Neuronal stem cell (in vitro differentiated cells): ENCODE results near the gene E2F2.

Experiments used
- DNase-seq: peaks from one replicate; pipeline ENCODE4 v3.0.0-alpha.2; 2013; ENCODE audit warnings: low spot score
- H2AFZ ChIP-seq: one replicate; pipeline ENCODE4 v1.6.1; 2013; ENCODE audit warnings: mild to moderate bottlenecking, low read length, inconsistent platforms
- H2AK5ac ChIP-seq: 2 replicates; pipeline ENCODE4 v1.6.1; 2013; ENCODE audit warnings: low read depth, mild to moderate bottlenecking, inconsistent platforms, low read length, moderate library complexity, mixed read lengths
- H2BK120ac ChIP-seq: 2 replicates; pipeline ENCODE4 v1.6.1; 2013; ENCODE audit warnings: low read depth, mild to moderate bottlenecking, inconsistent platforms, low read length, moderate library complexity, mixed read lengths
- H2BK12ac ChIP-seq: one replicate; pipeline ENCODE4 v1.6.1; 2013; ENCODE audit warnings: low read length, inconsistent platforms
- H2BK15ac ChIP-seq: 2 replicates; pipeline ENCODE4 v1.6.1; 2013; ENCODE audit warnings: mild to moderate bottlenecking, low read length, inconsistent platforms, mixed read lengths
- H2BK5ac ChIP-seq: one replicate; pipeline ENCODE4 v1.6.1; 2013; ENCODE audit warnings: inconsistent platforms, mild to moderate bottlenecking, low read length, moderate library complexity
- H3K14ac ChIP-seq: one replicate; pipeline ENCODE4 v1.6.1; 2013; ENCODE audit warnings: low read length, inconsistent platforms
- H3K18ac ChIP-seq: 2 replicates; pipeline ENCODE4 v1.6.1; 2013; ENCODE audit warnings: low read length, inconsistent platforms
- H3K23ac ChIP-seq: 2 replicates; pipeline ENCODE4 v1.6.1; 2013; ENCODE audit warnings: low read depth, mild to moderate bottlenecking, mixed read lengths, low read length, inconsistent platforms; ENCODE audit not compliant: poor library complexity
- H3K27ac ChIP-seq: replicated peaks from 3 replicates; pipeline ENCODE4 v1.5.1; 2013; ENCODE audit warnings: low read length, inconsistent platforms
- H3K27me3 ChIP-seq, 3 experiments: 2 replicates each; pipeline ENCODE4 v1.6.1; 2013; ENCODE audit warnings: low read length in 3 of 3, mild to moderate bottlenecking in 2 of 3, inconsistent platforms in 1 of 3, low read depth in 1 of 3, mixed read lengths in 1 of 3, moderate library complexity in 1 of 3; ENCODE audit not compliant: control insufficient read depth in 3 of 3, insufficient read depth in 3 of 3
- H3K36me3 ChIP-seq, 2 donors: replicated peaks in 1 of 2; 2 replicates each; pipeline ENCODE4 v1.6.1; 2013; ENCODE audit warnings: low read length in 2 of 2; ENCODE audit not compliant: control insufficient read depth in 2 of 2, insufficient read depth in 2 of 2
- H3K4ac ChIP-seq: 2 replicates; pipeline ENCODE4 v1.6.1; 2013; ENCODE audit warnings: inconsistent platforms, mild to moderate bottlenecking, low read length, moderate library complexity
- H3K4me1 ChIP-seq, 2 donors: 1 replicate in 1 of 2; 2 replicates in 1 of 2; pipeline ENCODE4 v1.6.1; 2013; ENCODE audit warnings: low read length in 2 of 2, low read depth in 1 of 2; ENCODE audit not compliant: control insufficient read depth in 2 of 2, insufficient read depth in 1 of 2
- H3K4me2 ChIP-seq: one replicate; pipeline ENCODE4 v1.6.1; 2013; ENCODE audit warnings: mild to moderate bottlenecking, low read length, inconsistent platforms; ENCODE audit not compliant: insufficient read depth, poor library complexity, severe bottlenecking
- H3K4me3 ChIP-seq, 2 donors: 2 replicates each; pipeline ENCODE4 v1.5.1; 2013; ENCODE audit warnings: low read length in 2 of 2, mild to moderate bottlenecking in 2 of 2, inconsistent platforms in 1 of 2, moderate library complexity in 1 of 2
- H3K79me1 ChIP-seq: one replicate; pipeline ENCODE4 v1.6.1; 2013; ENCODE audit warnings: low read depth, mild to moderate bottlenecking, inconsistent platforms, low read length, moderate library complexity
- H3K9ac ChIP-seq: one replicate; pipeline ENCODE4 v1.6.1; 2013; ENCODE audit warnings: mild to moderate bottlenecking, low read depth, low read length, inconsistent platforms; ENCODE audit not compliant: poor library complexity
- H3K9me3 ChIP-seq, 2 donors: replicated peaks in 1 of 2; 2 replicates each; pipeline versions ENCODE3 to v1.6.1; 2013; ENCODE audit warnings: low read length in 2 of 2, mild to moderate bottlenecking in 2 of 2, inconsistent platforms in 1 of 2, low read depth in 1 of 2, mixed read lengths in 1 of 2, moderate library complexity in 1 of 2; ENCODE audit not compliant: control insufficient read depth in 2 of 2, insufficient read depth in 1 of 2
- H4K8ac ChIP-seq: one replicate; pipeline ENCODE4 v1.6.1; 2013; ENCODE audit warnings: low read depth, mild to moderate bottlenecking, inconsistent platforms, low read length, moderate library complexity
- H4K91ac ChIP-seq: one replicate; pipeline ENCODE4 v1.6.1; 2013; ENCODE audit warnings: low read length, low read depth, mild to moderate bottlenecking, inconsistent platforms; ENCODE audit not compliant: poor library complexity
- WGBS, 2 donors: extraction: QIAGEN DNeasy Blood & Tissue Kit; methylation state at CpG; one replicate each; pipeline ENCODE4 v1.1.7; 2013; ENCODE audit warnings: missing lambda C conversion rate in 2 of 2, mixed read lengths in 1 of 2; ENCODE audit not compliant: insufficient read length in 2 of 2, insufficient replicate concordance in 1 of 2; ENCODE audit errors: extremely low coverage in 2 of 2; 5-methylcytosine and 5-hydroxymethylcytosine counted together

E2F2 gene

GRCh38 chr1:23524716-23525401 is 6.2 kb downstream of the E2F2 start:
- Histone ChIP-seq H3K79me1 (peaks cover 2% of the 10 kb centered on the region), H3K9ac (no peak overlapping the region), H3K36me3 (peaks cover 10 to 61% of the 10 kb centered on the region in 2 donors), H2AFZ (no peak overlapping the region), H2BK120ac (no peak overlapping the region), H3K4ac (no peak overlapping the region), H3K4me3 (no peak overlapping the region), H3K18ac (no peak overlapping the region), H2BK5ac (no peak overlapping the region), H3K9me3 (no peaks in the 10 kb centered on the region), H2BK15ac (no peak overlapping the region), H2AK5ac (no peak overlapping the region), H3K27ac (no peak overlapping the region), H3K14ac (no peak overlapping the region), H3K4me1 (peaks cover 22 to 25% of the 10 kb centered on the region in 2 donors), H4K91ac (no peak overlapping the region), H2BK12ac (no peak overlapping the region), H3K27me3 (no peaks in the 10 kb centered on the region), H3K23ac (no peak overlapping the region), H4K8ac (no peak overlapping the region), H3K4me2 (no peak overlapping the region)
- no peak for DNase-seq
- WGBS, 2 donors = no CpG with 5 or more reads among the region's 9 CpGs

- no peak overlapping the region for H3K4me2 ChIP-seq
- H3K4me3 ChIP-seq = no peak overlapping the region
- H3K27ac ChIP-seq = no peak overlapping the region
- no peak overlapping the region for H3K9ac ChIP-seq
- H2AK5ac ChIP-seq = no peak overlapping the region
- DNase-seq = no peak
- no peak overlapping the region for H3K4ac ChIP-seq
- H3K14ac ChIP-seq = no peak overlapping the region
- no CpG with 5 or more reads among the region's 3 CpGs for WGBS, 2 donors
- H4K8ac ChIP-seq = no peak overlapping the region
- no peak overlapping the region for H2BK120ac ChIP-seq
- no peaks in the 10 kb centered on the region for H3K27me3 ChIP-seq
- no peak overlapping the region for H2BK5ac ChIP-seq
- H3K79me1 ChIP-seq = peaks cover 2% of the 10 kb centered on the region
- no peak overlapping the region for H2AFZ ChIP-seq
- no peak overlapping the region for H2BK15ac ChIP-seq
- H3K18ac ChIP-seq = no peak overlapping the region
- H3K23ac ChIP-seq = no peak overlapping the region
- no peaks in the 10 kb centered on the region for H3K9me3 ChIP-seq
- no peak overlapping the region for H2BK12ac ChIP-seq
- H3K4me1 ChIP-seq = peaks cover 15 to 19% of the 10 kb centered on the region in 2 donors
- peaks cover 10 to 68% of the 10 kb centered on the region in 2 donors for H3K36me3 ChIP-seq
- no peak overlapping the region for H4K91ac ChIP-seq
Measured at GRCh38 chr1:23524163-23524562, 6.9 kb downstream of the E2F2 start.

GRCh38 chr1:23522244-23522982 is 8.6 kb downstream of the E2F2 start:
- Histone ChIP-seq H3K14ac (no peak overlapping the region), H3K27me3 (no peaks in the 10 kb centered on the region), H3K4me2 (no peak overlapping the region), H3K18ac (no peak overlapping the region), H3K4me3 (no peak overlapping the region), H3K23ac (no peak overlapping the region), H2AK5ac (no peak overlapping the region), H4K91ac (no peak overlapping the region), H2BK120ac (no peak overlapping the region), H3K4ac (no peak overlapping the region), H3K79me1 (peaks cover 2% of the 10 kb centered on the region), H3K4me1 (peaks cover 5 to 18% of the 10 kb centered on the region in 2 donors), H3K9me3 (no peaks in the 10 kb centered on the region), H3K9ac (no peak overlapping the region), H2AFZ (no peak overlapping the region), H2BK12ac (no peak overlapping the region), H3K36me3 (peaks cover 16 to 82% of the 10 kb centered on the region in 2 donors), H4K8ac (no peak overlapping the region), H2BK5ac (peak overlapping the region; percentile 13), H2BK15ac (no peak overlapping the region), H3K27ac (no peak overlapping the region)
- WGBS, 2 donors = no CpG with 5 or more reads among the region's 7 CpGs
- no peak for DNase-seq

- peak overlapping the region; percentile 57 for H3K18ac ChIP-seq
- H3K4ac ChIP-seq = no peak overlapping the region
- H4K8ac ChIP-seq = no peak overlapping the region
- no peak overlapping the region for H3K9ac ChIP-seq
- peaks cover 21 to 84% of the 10 kb centered on the region in 2 donors for H3K36me3 ChIP-seq
- H3K14ac ChIP-seq = no peak overlapping the region
- H3K27ac ChIP-seq = no peak overlapping the region
- DNase-seq = no peak
- H2AFZ ChIP-seq = no peak overlapping the region
- H3K4me1 ChIP-seq = peaks cover 4 to 18% of the 10 kb centered on the region in 2 donors
- H4K91ac ChIP-seq = no peak overlapping the region
- no peaks in the 10 kb centered on the region for H3K27me3 ChIP-seq
- H3K4me3 ChIP-seq = no peak overlapping the region
- no CpG with 5 or more reads among the region's 16 CpGs for WGBS, 2 donors
- H2AK5ac ChIP-seq = no peak overlapping the region
- no peak overlapping the region for H2BK12ac ChIP-seq
- peaks cover 0 to 2% of the 10 kb centered on the region in 2 donors for H3K9me3 ChIP-seq
- peak overlapping the region; percentile 13 for H2BK5ac ChIP-seq
- H3K4me2 ChIP-seq = no peak overlapping the region
- H3K79me1 ChIP-seq = no peaks in the 10 kb centered on the region
- H3K23ac ChIP-seq = no peak overlapping the region
- no peak overlapping the region for H2BK120ac ChIP-seq
- H2BK15ac ChIP-seq = no peak overlapping the region
Measured at GRCh38 chr1:23521588-23521987, 9.4 kb downstream of the E2F2 start.
